ENCODE results near the gene RASSF6.
"Not testable (repeated sequence)": the region's sequence is repeated elsewhere in the genome, so short reads cannot be mapped to it uniquely, and the experiment has no call there.

Gene RASSF6

GRCh38 chr4:73620115-73620792 lies at the start of gene RASSF6:
TSS of gene RASSF6 (minus strand) at chr4:73620436. CDS start at chr4:73611795, 8,641 bp downstream.
- no peak for DNase-seq

- no peak for DNase-seq
These were observed 49.4 kb upstream of the RASSF6 start for GRCh38 chr4:73669410-73670183.

- DNase-seq = no peak
These were observed 48.6 kb upstream of the RASSF6 start for GRCh38 chr4:73668782-73669201.

- not testable (repeated sequence) for DNase-seq
These were observed 45.7 kb upstream of the RASSF6 start for GRCh38 chr4:73665924-73666323.

- no peak for DNase-seq
These were observed 44.2 kb upstream of the RASSF6 start for GRCh38 chr4:73664470-73664869.

GRCh38 chr4:73663576-73663975 lies 43.3 kb upstream of the RASSF6 start:
- no peak for DNase-seq

- no peak for DNase-seq
These were observed 42.7 kb upstream of the RASSF6 start for GRCh38 chr4:73662709-73663546.

- no peak for DNase-seq
These were observed 41.4 kb upstream of the RASSF6 start for GRCh38 chr4:73661646-73662119.

- DNase-seq = no peak
These were observed 40.6 kb upstream of the RASSF6 start for GRCh38 chr4:73660808-73661207.

GRCh38 chr4:73653695-73654106 lies 33.5 kb upstream of the RASSF6 start:
- no peak for DNase-seq

GRCh38 chr4:73650250-73650649 lies 30.0 kb upstream of the RASSF6 start:
- no peak for DNase-seq

GRCh38 chr4:73648478-73648877 lies 28.2 kb upstream of the RASSF6 start:
- no peak for DNase-seq

GRCh38 chr4:73646117-73646516 lies 25.9 kb upstream of the RASSF6 start:
- no peak for DNase-seq

GRCh38 chr4:73631565-73632226 lies 11.5 kb upstream of the RASSF6 start:
- no peak for DNase-seq

GRCh38 chr4:73628834-73629233 lies 8.6 kb upstream of the RASSF6 start:
- not testable (repeated sequence) for DNase-seq

- DNase-seq = no peak
These were observed 1.1 kb upstream of the RASSF6 start for GRCh38 chr4:73621357-73621756.

GRCh38 chr4:73619346-73619745 lies 890 bp downstream of the RASSF6 start:
- no peak for DNase-seq

GRCh38 chr4:73617256-73617655 lies 3.0 kb downstream of the RASSF6 start:
- DNase-seq = no peak

GRCh38 chr4:73615613-73616012 lies 4.6 kb downstream of the RASSF6 start:
- no peak for DNase-seq

GRCh38 chr4:73614311-73614867 lies 5.8 kb downstream of the RASSF6 start:
- no peak for DNase-seq

- DNase-seq = no peak
These were observed 7.1 kb downstream of the RASSF6 start for GRCh38 chr4:73613130-73613529.

- DNase-seq = no peak
These were observed 8.2 kb downstream of the RASSF6 start for GRCh38 chr4:73612032-73612431.
